Activated B cell treated with CpG ODN at 0.5 μM for 24 hours (primary cell): ENCODE measurements around the gene CUX1. TPM values are rescaled to one million over a fixed set of nuclear protein-coding genes. Genes with fewer than 3 reads are reported as not detected.

Experiments
- ATAC-seq: fragments of 200-7000 bp; cut with Tn5 transposase; one replicate; pipeline ENCODE4 v1.10.0; 2021; ENCODE audit warnings: low read depth, mild to moderate bottlenecking, moderate library complexity
- CTCF ChIA-PET: fragments of 350-600 bp; sonication (Branson Sonifier 250); formaldehyde crosslinking; loops from one replicate; lab custom pipeline; 2021; ENCODE audit warnings: antibody characterized with exemption; lab: Charles Lee
- POLR2A ChIA-PET: fragments of 350-600 bp; sonication (Branson Sonifier 250); formaldehyde crosslinking; loops from one replicate; lab custom pipeline; 2021; ENCODE audit warnings: antibody characterized with exemption; lab: Charles Lee
- DNase-seq: peaks from one replicate; pipeline ENCODE4 v3.0.0; 2022
- H3K27ac Mint-ChIP-seq: one replicate; pipeline ENCODE4 v1.8.0; 2020; ENCODE audit warnings: mixed read lengths
- H3K27me3 Mint-ChIP-seq: one replicate; pipeline ENCODE4 v1.8.0; 2021; ENCODE audit warnings: mixed read lengths
- H3K36me3 Mint-ChIP-seq: one replicate; pipeline ENCODE4 v1.8.0; 2021; ENCODE audit warnings: low read depth, mixed read lengths
- H3K4me1 Mint-ChIP-seq: one replicate; pipeline ENCODE4 v1.8.0; 2021; ENCODE audit warnings: mixed read lengths
- H3K4me3 Mint-ChIP-seq: one replicate; pipeline ENCODE4 v1.8.0; 2020; ENCODE audit warnings: mild to moderate bottlenecking, mixed read lengths
- H3K9me3 Mint-ChIP-seq: one replicate; pipeline ENCODE4 v1.8.0; 2020; ENCODE audit warnings: mixed read lengths
- CTCF ChIP-seq: fragments of 200-600 bp; IDR thresholded peaks from one replicate; pipeline ENCODE4 v1.8.0; 2022; ENCODE audit warnings: antibody characterized with exemption, mild to moderate bottlenecking
- intact Hi-C: fragments of 100-400 bp; cut with micrococcal nuclease; formaldehyde crosslinking; loops from one replicate; pipeline ENCODE4 v1.15.1; 2024
- total RNA-seq: library from RNA; stranded (reverse); gene quantifications from 2 replicates; pipeline ENCODE4 v1.2.3, GENCODE V29; 2022

Gene CUX1
- total RNA-seq, 1 donor from 2014 or later = 61.7 TPM

DNA sequence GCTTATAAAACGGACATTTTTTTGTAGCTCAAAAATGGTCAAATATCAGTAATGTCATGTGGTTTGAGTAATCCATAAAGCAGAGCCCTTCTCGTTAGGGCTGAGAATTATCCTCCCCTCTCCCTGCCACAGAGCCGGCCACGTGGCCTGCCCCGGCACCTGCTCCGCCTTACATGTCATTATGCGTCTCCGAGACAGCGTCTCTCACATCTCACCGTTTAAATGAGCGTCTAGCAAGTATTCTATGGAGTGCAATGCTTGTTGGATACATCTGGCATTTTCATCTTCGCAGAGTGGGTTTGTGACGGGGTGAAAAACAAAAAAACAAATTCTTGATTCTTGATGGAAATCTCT, 86.1 kb downstream of the CUX1 start:
- Mint-ChIP-seq H3K4me3 (no peak overlapping the region), H3K27ac (no peak overlapping the region), H3K4me1 (peaks cover 19% of the 10 kb centered on the region), H3K36me3 (no peaks in the 10 kb centered on the region), H3K27me3 (no peaks in the 10 kb centered on the region), H3K9me3 (no peaks in the 10 kb centered on the region)
- POLR2A ChIA-PET = no interaction called here
- intact Hi-C loops = no loop called here
- CTCF ChIA-PET = no interaction called here
- no peak for ATAC-seq
- no peak for TF ChIP-seq CTCF
- DNase-seq = no peak

DNA sequence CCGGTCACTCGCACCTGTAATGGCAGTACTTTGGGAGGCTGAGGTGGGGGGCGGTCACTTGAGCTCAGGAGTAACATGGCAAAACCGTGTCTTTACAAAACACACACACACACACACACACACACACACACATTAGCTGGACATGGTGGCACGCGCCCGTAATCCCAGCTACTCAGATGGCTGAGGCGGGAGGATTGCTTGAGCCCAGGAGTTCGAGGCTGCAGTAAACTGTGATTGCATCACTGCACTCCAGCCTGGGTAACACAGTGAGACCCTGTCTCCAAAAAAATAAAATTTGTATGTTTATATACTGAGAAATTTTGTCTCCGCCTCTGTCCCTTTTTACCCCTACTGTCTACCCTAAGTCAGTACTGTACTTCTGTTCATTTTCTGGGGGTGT, 86.6 kb downstream of the CUX1 start:
- intact Hi-C loops = no loop called here
- ATAC-seq = no peak
- Mint-ChIP-seq H3K4me3 (no peak overlapping the region), H3K27ac (no peak overlapping the region), H3K4me1 (peaks cover 19% of the 10 kb centered on the region), H3K9me3 (no peaks in the 10 kb centered on the region), H3K36me3 (no peaks in the 10 kb centered on the region), H3K27me3 (no peaks in the 10 kb centered on the region)
- no peak for TF ChIP-seq CTCF
- no peak for DNase-seq
- ChIA-PET POLR2A (no interaction called here), CTCF (no interaction called here)

DNA sequence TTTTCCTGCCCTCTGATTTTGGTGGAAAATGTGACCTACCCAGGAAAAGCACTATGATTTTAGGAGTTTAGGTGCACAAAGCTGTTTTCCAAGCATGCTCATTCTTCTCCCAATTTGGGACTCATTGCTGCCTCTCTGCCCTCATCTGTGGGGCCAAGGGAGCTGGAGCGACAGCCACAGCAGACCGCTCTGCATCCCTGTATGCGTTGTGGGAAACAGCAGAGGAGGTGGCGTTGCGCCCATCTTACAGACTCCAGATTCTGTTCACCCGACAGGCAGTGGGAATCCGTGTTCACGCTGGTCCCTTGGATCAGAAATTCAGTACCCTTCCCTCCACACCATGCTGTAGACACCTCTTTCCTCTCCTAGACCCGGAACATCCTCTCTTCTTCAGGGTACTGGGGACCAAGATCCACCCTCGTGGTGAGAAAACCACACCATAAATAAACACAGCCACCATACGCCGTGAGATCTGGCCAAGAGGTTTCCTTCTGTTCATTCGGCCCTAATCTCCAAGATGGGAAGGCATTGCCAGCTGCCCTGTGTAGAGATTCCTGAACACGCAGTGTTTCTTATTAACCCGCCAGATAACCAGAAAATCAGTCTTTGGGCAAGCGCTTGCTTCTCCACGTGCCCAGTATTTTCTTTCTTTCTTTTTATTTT, 87.9 kb downstream of the CUX1 start:
- CTCF ChIA-PET = no interaction called here
- no peak for TF ChIP-seq CTCF
- ATAC-seq (no peak), DNase-seq (no peak)
- Mint-ChIP-seq H3K36me3 (no peaks in the 10 kb centered on the region), H3K27ac (no peak overlapping the region), H3K9me3 (no peaks in the 10 kb centered on the region), H3K4me3 (no peak overlapping the region), H3K4me1 (peaks cover 25% of the 10 kb centered on the region), H3K27me3 (no peaks in the 10 kb centered on the region)
- POLR2A ChIA-PET = no interaction called here
- intact Hi-C loops = no loop called here

- Mint-ChIP-seq H3K27me3 (no peaks in the 10 kb centered on the region), H3K4me1 (peaks cover 25% of the 10 kb centered on the region), H3K9me3 (no peaks in the 10 kb centered on the region), H3K27ac (no peak overlapping the region), H3K36me3 (no peaks in the 10 kb centered on the region), H3K4me3 (no peak overlapping the region)
- intact Hi-C loops = no loop called here
- POLR2A ChIA-PET = no interaction called here
- CTCF ChIA-PET = no interaction called here
- TF ChIP-seq CTCF = no peak
- ATAC-seq = no peak
- DNase-seq = no peak
Observed at GRCh38 chr7:101906291-101907240, 89.1 kb downstream of the CUX1 start.

- TF ChIP-seq CTCF = no peak
- Mint-ChIP-seq H3K4me1 (peaks cover 26% of the 10 kb centered on the region), H3K9me3 (no peaks in the 10 kb centered on the region), H3K27me3 (no peaks in the 10 kb centered on the region), H3K36me3 (peaks cover 8% of the 10 kb centered on the region), H3K27ac (no peak overlapping the region), H3K4me3 (no peak overlapping the region)
- ATAC-seq (no peak), DNase-seq (no peak)
- intact Hi-C loops = no loop called here
- ChIA-PET CTCF (no interaction called here), POLR2A (interaction anchor here (0.7 kb wide), 1 partner anchor 183 kb away, joined by 4 read pairs; no protein-coding TSS in a partner anchor)
Observed at GRCh38 chr7:101910991-101911799, 93.8 kb downstream of the CUX1 start.
